GM18499 (cell line): ENCODE measurements around the gene PRSS35.
"Not testable (repeated sequence)": the region's sequence is repeated elsewhere in the genome, so short reads cannot be mapped to it uniquely, and the experiment has no call there.

Source experiments
- ATAC-seq: cut with Tn5 transposase; IDR thresholded peaks from one replicate; pipeline ENCODE4 v1.9.1; 2021; ENCODE audit warnings: moderate number of reproducible peaks; ENCODE audit not compliant: insufficient read depth, unreplicated experiment

Gene PRSS35

GRCh38 chr6:83514466-83514865 lies 2.1 kb downstream of the PRSS35 start:
- ATAC-seq = no peak

- peak; percentile 51 for ATAC-seq
These were observed 2.6 kb downstream of the PRSS35 start for GRCh38 chr6:83514866-83515466.

GRCh38 chr6:83517500-83517899 lies 5.2 kb downstream of the PRSS35 start:
- ATAC-seq = no peak

GRCh38 chr6:83518816-83519480 lies 6.6 kb downstream of the PRSS35 start:
- no peak for ATAC-seq

GRCh38 chr6:83536034-83536646 lies 23.8 kb downstream of the PRSS35 start:
- ATAC-seq = no peak

GRCh38 chr6:83536647-83537589 lies 24.6 kb downstream of the PRSS35 start:
- no peak for ATAC-seq

- ATAC-seq = no peak
These were observed 27.3 kb downstream of the PRSS35 start for GRCh38 chr6:83539678-83540077.

GRCh38 chr6:83546636-83547035 lies 34.3 kb downstream of the PRSS35 start:
- ATAC-seq = no peak

GRCh38 chr6:83550482-83550881 lies 38.1 kb downstream of the PRSS35 start:
- not testable (repeated sequence) for ATAC-seq

- not testable (repeated sequence) for ATAC-seq
These were observed 39.4 kb downstream of the PRSS35 start for GRCh38 chr6:83551748-83552147.

- ATAC-seq = no peak
These were observed 44.5 kb downstream of the PRSS35 start for GRCh38 chr6:83556871-83557270.

- no peak for ATAC-seq
These were observed 46.6 kb downstream of the PRSS35 start for GRCh38 chr6:83558975-83559374.

- not testable (repeated sequence) for ATAC-seq
These were observed 59.4 kb downstream of the PRSS35 start for GRCh38 chr6:83571663-83572185.

- ATAC-seq = no peak
These were observed 62.4 kb downstream of the PRSS35 start for GRCh38 chr6:83574783-83575182.
